ENCODE measurements around the gene ENTPD6.
"Not testable (repeated sequence)": the region's sequence is repeated elsewhere in the genome, so short reads cannot be mapped to it uniquely, and the experiment has no call there.

ENTPD6 gene

GRCh38 chr20:25195014-25195961 lies at the start of gene ENTPD6:
TSS of gene ENTPD6 (plus strand) at chr20:25195712. CDS start at chr20:25206537, 10,825 bp downstream.
- peak; percentile 94 for DNase-seq

- DNase-seq, result no peak
Measured at GRCh38 chr20:25146976-25147375, 48.5 kb upstream of the ENTPD6 start.

GRCh38 chr20:25147716-25148115 lies 47.8 kb upstream of the ENTPD6 start:
- DNase-seq, result no peak

- DNase-seq, result no peak
Measured at GRCh38 chr20:25148181-25148981, 47.1 kb upstream of the ENTPD6 start.

- no peak for DNase-seq
Measured at GRCh38 chr20:25148982-25149846, 46.3 kb upstream of the ENTPD6 start.

GRCh38 chr20:25150016-25150415 lies 45.5 kb upstream of the ENTPD6 start:
- no peak for DNase-seq

- no peak for DNase-seq
Measured at GRCh38 chr20:25158043-25158442, 37.5 kb upstream of the ENTPD6 start.

GRCh38 chr20:25160467-25160866 lies 35.0 kb upstream of the ENTPD6 start:
- no peak for DNase-seq

GRCh38 chr20:25160897-25161296 lies 34.6 kb upstream of the ENTPD6 start:
- DNase-seq, result no peak

GRCh38 chr20:25165128-25165527 lies 30.4 kb upstream of the ENTPD6 start:
- no peak for DNase-seq

GRCh38 chr20:25166105-25166782 lies 29.3 kb upstream of the ENTPD6 start:
- not testable (repeated sequence) for DNase-seq

- DNase-seq, result no peak
Measured at GRCh38 chr20:25173321-25173720, 22.2 kb upstream of the ENTPD6 start.

- no peak for DNase-seq
Measured at GRCh38 chr20:25173886-25174308, 21.6 kb upstream of the ENTPD6 start.

GRCh38 chr20:25176184-25176583 lies 19.3 kb upstream of the ENTPD6 start:
- DNase-seq, result no peak

- no peak for DNase-seq
Measured at GRCh38 chr20:25177890-25178321, 17.6 kb upstream of the ENTPD6 start.

- DNase-seq, result peak; percentile 9
Measured at GRCh38 chr20:25178563-25179438, 16.7 kb upstream of the ENTPD6 start.

- no peak for DNase-seq
Measured at GRCh38 chr20:25179439-25180089, 15.9 kb upstream of the ENTPD6 start.

GRCh38 chr20:25184391-25184790 lies 11.1 kb upstream of the ENTPD6 start:
- DNase-seq, result not testable (repeated sequence)

GRCh38 chr20:25187220-25187619 lies 8.3 kb upstream of the ENTPD6 start:
- no peak for DNase-seq

- no peak for DNase-seq
Measured at GRCh38 chr20:25187635-25188034, 7.9 kb upstream of the ENTPD6 start.

All from NCI-H510A (cell line).